Fibroblast of the conjunctiva (primary cell): ENCODE results near the gene ITM2C.
A peak's percentile ranks its signal among the peaks of the same experiment; 100 is the strongest.

Experiments used
- DNase-seq: peaks from one replicate; pipeline ENCODE4 v3.0.0-alpha.2; 2010; ENCODE audit warnings: low read depth

ITM2C gene

GRCh38 chr2:230873661-230874401, 9.1 kb downstream of the ITM2C start:
- no peak for DNase-seq

GRCh38 chr2:230874456-230874855, 9.7 kb downstream of the ITM2C start:
- no peak for DNase-seq

DNA sequence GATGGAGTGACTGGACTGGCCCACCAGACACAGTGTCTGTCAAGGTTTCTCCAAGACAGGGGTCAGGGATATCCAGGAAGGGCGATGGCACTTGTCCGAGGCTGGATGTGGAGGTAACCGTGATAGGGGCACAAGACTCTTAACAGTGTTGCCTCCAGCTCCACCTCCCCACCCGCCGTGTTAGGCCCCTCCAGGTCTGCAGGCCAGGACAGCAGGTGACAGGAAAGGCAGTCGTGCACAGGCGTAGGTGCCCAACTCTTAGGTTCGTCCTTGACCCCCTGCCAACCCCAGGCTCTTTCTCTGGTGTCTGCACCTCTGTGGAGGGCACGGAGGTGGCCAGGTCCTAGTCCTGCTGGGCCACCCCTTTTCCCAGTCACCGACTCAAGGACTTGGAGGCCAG, 10.1 kb downstream of the ITM2C start:
- DNase-seq = no peak

DNA sequence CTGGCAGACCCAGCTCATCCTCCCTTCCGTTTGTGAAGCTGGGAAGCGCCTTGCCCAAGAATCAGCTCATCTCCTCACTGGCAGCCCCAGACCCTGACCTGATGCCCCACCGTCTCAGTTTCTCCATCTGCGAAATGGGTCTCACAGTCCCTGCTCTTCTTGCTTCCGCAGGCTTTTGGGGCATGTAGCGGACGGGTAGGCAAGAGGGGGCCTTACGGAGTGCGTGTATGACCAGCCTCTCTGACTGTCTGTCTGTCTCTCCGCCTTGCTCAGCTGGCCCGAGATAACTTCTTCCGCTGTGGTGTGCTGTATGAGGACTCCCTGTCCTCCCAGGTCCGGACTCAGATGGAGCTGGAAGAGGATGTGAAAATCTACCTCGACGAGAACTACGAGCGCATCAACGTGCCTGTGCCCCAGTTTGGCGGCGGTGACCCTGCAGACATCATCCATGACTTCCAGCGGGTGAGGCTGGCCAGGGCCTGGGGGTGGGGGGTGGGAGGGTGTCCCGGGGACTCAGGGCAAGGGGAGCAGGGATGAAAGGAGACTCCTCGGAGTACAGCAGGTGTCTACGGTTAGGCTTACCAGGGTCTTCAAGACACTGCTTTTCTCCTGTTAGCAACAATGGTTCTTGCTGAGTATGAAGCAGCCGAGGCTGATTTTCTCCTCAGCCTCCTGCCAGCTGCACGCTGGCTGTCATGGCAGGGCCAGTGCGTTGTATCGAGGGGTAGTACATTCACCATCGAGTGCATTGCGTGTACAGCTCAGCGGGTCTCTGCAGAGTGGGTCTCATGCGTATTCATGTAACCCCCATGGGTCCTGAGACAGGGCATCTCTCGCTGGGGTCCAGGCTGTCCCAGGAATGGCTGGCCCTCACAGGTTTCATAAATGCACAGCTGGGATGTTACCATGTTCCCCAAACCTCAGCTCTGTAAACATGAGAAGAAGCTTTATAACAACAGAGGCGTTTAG, 10.9 kb downstream of the ITM2C start:
- DNase-seq = no peak

GRCh38 chr2:230877116-230877758, 12.5 kb downstream of the ITM2C start:
- DNase-seq = no peak

DNA sequence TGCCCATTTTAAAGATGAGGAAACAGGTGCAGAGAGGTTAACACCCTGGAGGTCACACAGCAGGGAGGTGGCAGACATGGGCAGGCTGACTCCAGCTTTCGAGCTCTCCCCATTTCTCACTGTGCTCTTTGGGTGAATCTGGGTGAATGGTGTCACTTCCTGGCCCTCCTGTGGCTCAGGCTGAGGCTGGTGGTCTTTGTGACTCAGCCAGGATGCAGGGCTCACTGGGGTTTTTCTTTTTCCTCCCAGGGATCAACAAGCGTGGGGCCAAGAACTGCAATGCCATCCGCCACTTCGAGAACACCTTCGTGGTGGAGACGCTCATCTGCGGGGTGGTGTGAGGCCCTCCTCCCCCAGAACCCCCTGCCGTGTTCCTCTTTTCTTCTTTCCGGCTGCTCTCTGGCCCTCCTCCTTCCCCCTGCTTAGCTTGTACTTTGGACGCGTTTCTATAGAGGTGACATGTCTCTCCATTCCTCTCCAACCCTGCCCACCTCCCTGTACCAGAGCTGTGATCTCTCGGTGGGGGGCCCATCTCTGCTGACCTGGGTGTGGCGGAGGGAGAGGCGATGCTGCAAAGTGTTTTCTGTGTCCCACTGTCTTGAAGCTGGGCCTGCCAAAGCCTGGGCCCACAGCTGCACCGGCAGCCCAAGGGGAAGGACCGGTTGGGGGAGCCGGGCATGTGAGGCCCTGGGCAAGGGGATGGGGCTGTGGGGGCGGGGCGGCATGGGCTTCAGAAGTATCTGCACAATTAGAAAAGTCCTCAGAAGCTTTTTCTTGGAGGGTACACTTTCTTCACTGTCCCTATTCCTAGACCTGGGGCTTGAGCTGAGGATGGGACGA, 13.2 kb downstream of the ITM2C start:
- DNase-seq = no peak

- DNase-seq = no peak
Measured at GRCh38 chr2:230878599-230879188, 14.0 kb downstream of the ITM2C start.

GRCh38 chr2:230879271-230879882, 14.6 kb downstream of the ITM2C start:
- no peak for DNase-seq

- no peak for DNase-seq
Measured at GRCh38 chr2:230879891-230880290, 15.1 kb downstream of the ITM2C start.

- DNase-seq = no peak
Measured at GRCh38 chr2:230881840-230882239, 17.1 kb downstream of the ITM2C start.

- peak; percentile 14 for DNase-seq
Measured at GRCh38 chr2:230885463-230886130, 20.9 kb downstream of the ITM2C start.

DNA sequence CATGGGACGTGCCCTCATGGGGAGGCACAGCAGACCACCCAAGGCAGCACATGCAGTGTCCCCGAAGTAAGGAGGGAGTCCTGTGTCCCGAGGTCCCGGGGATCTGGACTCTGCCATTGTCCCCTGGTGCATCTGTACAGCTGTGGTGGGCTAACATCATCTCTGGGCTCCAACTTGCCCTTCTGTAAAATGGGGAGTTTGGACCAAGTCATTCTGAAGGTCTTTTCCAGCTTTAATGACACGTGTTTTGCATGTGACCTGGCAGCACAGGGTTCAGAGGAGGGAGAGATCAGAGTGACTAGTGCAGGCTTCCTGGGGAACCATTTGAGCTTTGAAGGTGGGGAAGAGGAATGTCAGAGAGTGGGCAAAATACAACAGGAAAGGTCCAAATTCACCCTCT, 21.5 kb downstream of the ITM2C start:
- DNase-seq = no peak

DNA sequence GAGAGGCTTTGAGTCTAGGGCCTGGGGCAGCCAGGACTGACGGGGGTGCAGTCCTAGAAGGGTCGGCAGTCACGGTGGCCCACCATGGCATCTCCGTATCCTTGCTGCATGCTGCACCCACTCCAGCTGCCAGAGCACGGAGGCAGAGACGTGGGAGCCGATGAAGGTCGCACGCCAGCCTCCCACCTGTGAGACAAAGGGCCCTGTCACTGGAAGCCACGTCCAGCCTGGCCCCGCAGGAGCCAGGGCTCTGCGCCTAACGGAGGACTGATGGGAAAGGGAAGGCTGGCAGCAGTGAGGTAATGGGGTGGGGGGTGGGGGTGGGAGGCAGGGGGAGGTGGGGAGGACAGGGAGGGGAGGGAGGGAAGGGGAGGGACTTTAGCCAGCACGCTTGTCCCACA, 21.9 kb downstream of the ITM2C start:
- no peak for DNase-seq

- no peak for DNase-seq
Measured at GRCh38 chr2:230887342-230887741, 22.6 kb downstream of the ITM2C start.

GRCh38 chr2:230888824-230889400, 24.2 kb downstream of the ITM2C start:
- no peak for DNase-seq

DNA sequence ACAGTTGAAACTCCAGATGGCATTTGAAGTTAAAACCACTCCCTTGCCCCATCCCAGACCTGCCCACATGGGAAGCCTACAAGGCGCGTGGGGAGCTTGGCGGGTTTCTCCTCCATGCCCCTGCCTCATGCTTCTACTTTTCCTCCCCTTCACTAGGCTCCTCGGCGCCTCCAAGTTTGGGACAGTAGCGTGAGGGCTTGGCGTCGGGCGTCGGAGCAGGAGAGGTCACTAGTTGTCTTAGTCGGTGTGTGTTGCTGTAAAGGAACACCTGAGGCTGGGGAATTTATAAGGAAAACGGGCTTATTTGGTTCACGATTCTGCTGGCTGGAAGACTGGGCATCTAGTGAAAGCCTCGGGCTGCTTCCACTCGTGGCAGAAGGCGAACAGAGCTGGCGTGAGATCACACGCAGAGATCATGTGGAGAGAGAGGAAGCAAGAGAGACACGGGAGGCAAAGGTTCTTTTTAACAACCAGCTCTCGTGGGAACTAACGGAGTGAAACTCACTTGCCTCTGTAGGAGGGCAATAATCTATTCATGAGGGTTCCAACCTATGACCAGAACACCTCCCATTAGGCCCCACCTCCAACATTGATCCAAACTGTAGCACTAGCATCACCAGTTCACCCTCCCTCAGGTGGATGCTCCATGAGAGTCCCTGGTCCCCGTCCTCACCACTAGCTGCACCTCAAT, 25.3 kb downstream of the ITM2C start:
- DNase-seq = no peak

- no peak for DNase-seq
Measured at GRCh38 chr2:230890646-230891045, 25.9 kb downstream of the ITM2C start.

DNA sequence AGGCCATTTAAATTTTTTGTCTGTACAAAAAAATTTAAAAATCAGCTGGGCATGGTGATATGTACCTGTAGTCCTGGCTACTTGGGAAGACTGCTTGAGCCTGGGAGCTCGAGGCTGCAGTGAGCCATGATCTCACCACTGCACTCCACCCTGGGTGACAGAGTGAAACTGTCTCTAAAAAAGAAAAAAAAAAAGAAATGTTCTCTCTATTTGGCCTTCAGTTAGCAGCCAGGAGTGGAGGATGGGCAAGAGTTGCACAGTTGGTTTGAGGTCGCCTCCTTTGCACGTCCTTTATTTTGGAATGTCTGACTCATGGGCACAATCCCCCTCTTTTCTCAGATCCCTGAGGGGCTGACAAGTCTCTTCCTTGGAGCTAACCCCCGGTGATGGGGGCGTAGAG, 26.3 kb downstream of the ITM2C start:
- DNase-seq = no peak

- DNase-seq = no peak
Measured at GRCh38 chr2:230891509-230891908, 26.8 kb downstream of the ITM2C start.
